Central memory CD8-positive, alpha-beta T cell (primary cell): ENCODE data around the gene MPP7.
"Not testable (repeated sequence)": the region's sequence is repeated elsewhere in the genome, so short reads cannot be mapped to it uniquely, and the experiment has no call there.

Source experiments
- ATAC-seq: fragments of 150-1000 bp; cut with Tn5 transposase; replicated peaks from 2 replicates; pipeline ENCODE4 v1.10.0; 2022; ENCODE audit warnings: mild to moderate bottlenecking, moderate FRiP score, moderate number of reproducible peaks; ENCODE audit not compliant: poor library complexity, severe bottlenecking; ENCODE audit errors: extremely low read depth
- DNase-seq, 2 donors: peaks; one replicate each; pipeline ENCODE4 v3.0.0; 2021; ENCODE audit warnings: low spot score in 2 of 2
- H3K27ac Mint-ChIP-seq: one replicate; pipeline ENCODE4 v1.8.0; 2022; ENCODE audit warnings: low read depth, mild to moderate bottlenecking, moderate library complexity, mixed read lengths
- H3K27me3 Mint-ChIP-seq: one replicate; pipeline ENCODE4 v1.8.0; 2022; ENCODE audit warnings: mixed read lengths
- H3K36me3 Mint-ChIP-seq: one replicate; pipeline ENCODE4 v1.8.0; 2022; ENCODE audit warnings: mild to moderate bottlenecking, moderate library complexity, mixed read lengths; ENCODE audit not compliant: insufficient read depth
- H3K4me1 Mint-ChIP-seq: one replicate; pipeline ENCODE4 v1.8.0; 2022; ENCODE audit warnings: mixed read lengths
- H3K4me3 Mint-ChIP-seq: one replicate; pipeline ENCODE4 v1.8.0; 2022; ENCODE audit warnings: mild to moderate bottlenecking, moderate library complexity, mixed read lengths
- H3K9me3 Mint-ChIP-seq: one replicate; pipeline ENCODE4 v1.8.0; 2022; ENCODE audit warnings: mixed read lengths

Gene MPP7

DNA sequence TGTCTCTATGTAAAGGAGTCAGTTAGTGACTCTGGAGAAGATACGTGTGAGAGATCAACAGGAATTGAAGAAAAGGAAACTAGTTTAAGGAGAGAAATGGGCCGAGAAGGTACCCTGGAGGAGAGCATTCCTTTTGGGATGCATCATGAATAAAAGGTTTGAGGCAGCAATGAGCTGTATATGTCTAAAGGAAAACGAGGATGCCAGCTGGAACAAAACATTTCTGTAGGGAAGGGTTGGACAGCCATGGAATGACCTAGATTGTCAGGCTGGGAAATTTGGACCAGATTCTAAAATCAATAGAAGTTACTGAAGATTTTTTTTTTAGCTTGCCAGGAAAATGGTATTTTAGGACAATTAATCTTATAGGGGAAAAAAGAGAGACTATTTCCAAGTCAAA, 17.2 kb upstream of the MPP7 start:
- Mint-ChIP-seq H3K27ac (no peak overlapping the region), H3K4me3 (no peak overlapping the region), H3K27me3 (no peaks in the 10 kb centered on the region), H3K4me1 (peaks cover 22% of the 10 kb centered on the region), H3K9me3 (no peaks in the 10 kb centered on the region), H3K36me3 (peaks cover 15% of the 10 kb centered on the region)
- ATAC-seq (no peak), DNase-seq (no peak)

DNA sequence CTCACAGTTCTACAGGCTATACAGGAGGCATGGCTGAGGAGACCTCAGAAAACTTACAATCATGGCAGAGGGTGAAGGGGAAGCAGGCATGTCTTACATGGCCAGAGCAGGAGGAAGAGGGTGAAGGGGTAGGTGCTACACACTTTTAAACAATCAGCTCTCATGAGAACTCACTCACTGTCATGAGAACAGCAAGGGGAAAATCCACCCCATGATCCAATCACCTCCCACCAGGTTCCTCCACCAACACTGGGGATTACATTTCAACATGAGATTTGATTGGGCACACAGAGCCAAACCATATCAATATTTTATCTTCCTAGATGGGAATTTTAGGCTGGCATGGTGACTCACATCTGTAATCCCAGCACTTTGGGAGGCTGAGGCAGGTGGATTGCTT, 16.2 kb upstream of the MPP7 start:
- ATAC-seq, H3K27me3 Mint-ChIP-seq, H3K4me3 Mint-ChIP-seq, H3K9me3 Mint-ChIP-seq, DNase-seq: not testable (repeated sequence)
- H3K36me3 Mint-ChIP-seq, result peaks cover 15% of the 10 kb centered on the region
- H3K4me1 Mint-ChIP-seq, result peaks cover 15% of the 10 kb centered on the region
- H3K27ac Mint-ChIP-seq, result peak overlapping the region; percentile 64

DNA sequence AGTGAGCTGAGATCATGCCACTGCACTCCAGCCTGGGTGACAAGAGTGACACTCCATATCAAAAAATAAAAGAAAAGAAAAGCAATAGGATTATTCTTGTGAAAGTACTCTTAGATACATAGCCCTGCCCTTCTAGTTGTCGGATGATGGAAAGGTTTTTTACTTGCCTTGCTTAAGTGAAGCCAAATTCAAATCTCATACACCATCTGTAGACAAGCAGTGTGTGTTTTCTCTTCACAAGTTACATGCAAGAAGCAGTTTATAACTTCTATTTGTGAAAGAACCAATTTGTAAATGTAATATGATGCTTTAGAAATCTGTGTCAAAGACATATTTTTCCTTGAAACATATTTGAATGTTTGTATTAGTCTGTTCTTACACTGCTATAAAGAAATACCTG, 15.8 kb upstream of the MPP7 start:
- Mint-ChIP-seq H3K4me3 (no peak overlapping the region), H3K9me3 (no peaks in the 10 kb centered on the region), H3K27ac (peak overlapping the region; percentile 64), H3K36me3 (peaks cover 15% of the 10 kb centered on the region), H3K4me1 (peaks cover 15% of the 10 kb centered on the region), H3K27me3 (no peaks in the 10 kb centered on the region)
- no peak for ATAC-seq
- DNase-seq, result no peak

DNA sequence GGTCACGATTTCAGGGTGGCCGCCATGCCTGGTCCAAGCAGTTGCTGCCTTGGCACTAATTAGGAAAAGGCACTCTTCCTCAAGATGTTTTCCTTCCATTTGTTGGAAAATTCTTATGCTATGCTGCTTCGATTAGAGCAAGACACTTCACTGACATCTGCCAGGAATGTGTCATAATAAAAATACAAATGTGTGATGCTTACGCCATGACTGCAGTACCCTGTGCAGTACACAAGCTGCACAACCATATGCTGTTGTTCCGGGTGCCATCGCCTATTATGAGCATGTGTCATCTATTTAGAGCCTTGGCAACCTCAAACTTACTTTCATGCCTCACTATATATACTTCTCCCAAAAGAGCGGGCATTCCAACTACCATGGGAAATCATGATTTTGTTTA, 14.9 kb upstream of the MPP7 start:
- no peak overlapping the region for H3K27ac Mint-ChIP-seq
- no peak overlapping the region for H3K4me3 Mint-ChIP-seq
- DNase-seq, result no peak
- ATAC-seq, result no peak
- H3K9me3 Mint-ChIP-seq, result no peaks in the 10 kb centered on the region
- peaks cover 15% of the 10 kb centered on the region for H3K36me3 Mint-ChIP-seq
- peaks cover 14% of the 10 kb centered on the region for H3K4me1 Mint-ChIP-seq
- H3K27me3 Mint-ChIP-seq, result no peaks in the 10 kb centered on the region

DNA sequence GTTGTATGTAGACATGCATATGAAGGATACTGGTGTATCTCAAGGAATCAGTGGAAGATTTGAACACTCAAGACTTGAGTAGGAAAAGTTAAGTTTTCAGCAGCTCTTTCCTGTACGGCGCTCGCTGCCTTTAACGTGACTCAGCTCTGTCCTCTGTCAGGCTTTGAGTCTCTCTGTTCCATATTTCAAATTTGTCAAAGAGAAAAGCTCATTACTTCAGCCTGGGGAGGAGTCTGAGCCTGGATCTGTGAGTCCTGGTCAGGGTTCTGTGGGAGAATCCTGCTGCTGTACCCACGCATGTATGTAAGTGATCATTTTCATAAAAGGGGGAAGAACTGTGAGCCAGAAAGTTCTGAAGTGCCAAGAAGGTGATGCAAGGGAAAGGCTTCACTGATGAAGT, 13.8 kb upstream of the MPP7 start:
- H3K27me3 Mint-ChIP-seq, result no peaks in the 10 kb centered on the region
- ATAC-seq (no peak), DNase-seq (no peak)
- H3K4me3 Mint-ChIP-seq, result no peak overlapping the region
- H3K36me3 Mint-ChIP-seq, result peaks cover 15% of the 10 kb centered on the region
- H3K9me3 Mint-ChIP-seq, result no peaks in the 10 kb centered on the region
- no peak overlapping the region for H3K27ac Mint-ChIP-seq
- H3K4me1 Mint-ChIP-seq, result peaks cover 17% of the 10 kb centered on the region

DNA sequence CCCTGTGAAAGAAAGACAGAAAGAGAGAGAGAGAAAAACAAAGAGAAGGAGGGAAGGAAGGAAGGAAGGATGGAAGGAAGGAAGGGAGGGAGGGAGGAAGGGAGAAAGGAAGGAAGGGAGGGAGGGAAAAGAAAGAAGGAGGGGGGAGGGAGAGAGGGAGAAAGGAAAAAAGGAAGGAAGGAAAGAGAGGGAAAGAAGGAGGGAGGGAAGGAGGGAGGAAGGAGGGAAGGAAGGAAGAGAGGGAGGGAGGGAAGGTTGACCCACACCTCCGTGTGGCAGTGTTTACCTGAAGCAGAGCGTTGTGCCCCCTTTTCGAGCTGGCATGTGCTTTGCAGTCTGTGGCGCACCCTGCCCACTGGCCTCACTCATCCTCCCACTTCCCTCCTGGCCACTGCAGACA, 12.3 kb upstream of the MPP7 start:
- Mint-ChIP-seq H3K4me3 (no peak overlapping the region), H3K27me3 (no peaks in the 10 kb centered on the region), H3K9me3 (no peaks in the 10 kb centered on the region), H3K4me1 (peaks cover 21% of the 10 kb centered on the region), H3K27ac (peak overlapping the region; percentile 52), H3K36me3 (peaks cover 10% of the 10 kb centered on the region)
- ATAC-seq (no peak), DNase-seq (no peak)

DNA sequence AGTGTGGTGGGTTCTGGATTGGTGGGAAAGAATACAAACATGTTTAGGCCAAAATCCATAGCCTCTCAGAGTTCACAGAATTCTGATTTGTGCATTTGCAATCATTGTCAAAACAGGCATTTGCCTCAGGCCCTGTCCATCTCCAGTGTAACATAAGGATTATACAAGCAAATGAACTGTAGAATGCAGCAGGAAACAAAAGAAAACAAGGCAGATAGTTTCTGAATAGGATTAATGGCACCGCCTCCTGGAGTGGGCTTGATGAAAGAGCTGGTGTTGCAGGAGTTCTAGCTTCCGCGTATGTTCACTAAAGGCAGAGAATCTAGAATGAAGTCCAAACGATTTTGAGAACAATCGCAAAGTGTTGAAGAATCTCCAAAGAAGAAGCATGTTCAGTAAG, 11.3 kb upstream of the MPP7 start:
- H3K4me1 Mint-ChIP-seq, result peaks cover 22% of the 10 kb centered on the region
- H3K9me3 Mint-ChIP-seq, result no peaks in the 10 kb centered on the region
- no peak overlapping the region for H3K4me3 Mint-ChIP-seq
- ATAC-seq, result no peak
- H3K36me3 Mint-ChIP-seq, result peaks cover 10% of the 10 kb centered on the region
- no peak for DNase-seq
- no peak overlapping the region for H3K27ac Mint-ChIP-seq
- no peaks in the 10 kb centered on the region for H3K27me3 Mint-ChIP-seq

DNA sequence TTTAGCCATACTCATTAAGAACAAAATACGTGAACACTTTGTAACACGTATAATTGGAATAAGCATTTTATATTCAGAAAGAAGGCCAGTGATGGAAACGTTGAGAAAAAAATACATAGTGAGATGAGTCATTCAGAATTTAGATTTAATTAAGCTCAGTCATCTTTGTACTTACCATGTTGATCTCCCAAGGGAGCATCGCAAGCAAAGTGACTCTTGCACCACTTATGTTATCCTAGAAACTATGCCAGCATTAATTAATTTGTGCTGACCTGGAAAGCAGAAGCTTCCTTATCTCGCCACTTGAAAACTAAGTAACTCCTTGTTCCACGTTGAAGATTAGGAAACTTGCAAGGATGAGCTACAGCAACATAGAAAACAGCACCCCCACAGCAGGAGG, 9.7 kb upstream of the MPP7 start:
- H3K9me3 Mint-ChIP-seq, result no peaks in the 10 kb centered on the region
- DNase-seq, result no peak
- H3K27me3 Mint-ChIP-seq, result no peaks in the 10 kb centered on the region
- no peak overlapping the region for H3K4me3 Mint-ChIP-seq
- no peak for ATAC-seq
- H3K4me1 Mint-ChIP-seq, result peaks cover 23% of the 10 kb centered on the region
- H3K36me3 Mint-ChIP-seq, result peaks cover 9% of the 10 kb centered on the region
- no peak overlapping the region for H3K27ac Mint-ChIP-seq

DNA sequence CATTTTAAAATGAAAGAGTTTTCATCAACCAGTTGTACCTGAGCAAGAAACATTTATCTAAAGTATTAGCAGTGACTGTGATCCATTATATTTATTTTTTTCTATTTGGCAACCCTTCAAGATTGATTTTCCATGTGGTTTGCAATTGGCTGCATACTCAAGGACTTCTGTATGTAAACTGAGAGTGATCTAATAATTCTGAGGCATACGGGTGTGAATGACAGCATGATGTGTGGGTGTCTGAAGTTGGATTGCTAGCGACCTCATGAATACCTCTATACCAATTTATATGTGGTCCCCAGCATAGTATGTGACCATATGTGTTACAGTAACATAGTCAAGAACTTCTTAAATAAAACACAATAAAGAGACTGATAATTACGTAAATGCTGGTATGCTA, 8.2 kb upstream of the MPP7 start:
- Mint-ChIP-seq H3K4me3 (no peak overlapping the region), H3K27me3 (no peaks in the 10 kb centered on the region), H3K9me3 (no peaks in the 10 kb centered on the region), H3K4me1 (peaks cover 23% of the 10 kb centered on the region), H3K27ac (no peak overlapping the region), H3K36me3 (peaks cover 9% of the 10 kb centered on the region)
- ATAC-seq (no peak), DNase-seq (no peak)

DNA sequence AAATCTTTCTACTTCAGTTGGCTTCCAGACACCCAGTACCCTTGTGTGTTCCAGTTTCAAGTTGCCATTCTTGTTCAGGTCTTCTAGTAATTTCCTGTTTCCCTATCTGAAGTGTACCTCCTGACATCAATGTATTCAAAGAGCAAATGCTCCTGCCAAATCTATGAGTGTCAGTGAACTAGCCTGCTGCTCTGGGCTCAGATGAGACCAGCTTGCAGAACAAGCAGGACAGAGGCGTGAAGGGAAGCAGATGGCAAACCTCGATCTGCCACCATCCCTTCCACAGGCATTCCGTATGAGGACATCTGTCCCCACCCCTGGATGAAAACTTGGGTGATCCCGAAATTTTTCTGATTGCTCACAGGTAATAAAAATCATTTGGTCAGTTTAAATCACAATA, 4.4 kb upstream of the MPP7 start:
- DNase-seq, result no peak
- no peaks in the 10 kb centered on the region for H3K27me3 Mint-ChIP-seq
- peaks cover 30% of the 10 kb centered on the region for H3K4me1 Mint-ChIP-seq
- H3K9me3 Mint-ChIP-seq, result no peaks in the 10 kb centered on the region
- H3K4me3 Mint-ChIP-seq, result no peak overlapping the region
- peaks cover 7% of the 10 kb centered on the region for H3K36me3 Mint-ChIP-seq
- no peak overlapping the region for H3K27ac Mint-ChIP-seq
- no peak for ATAC-seq

DNA sequence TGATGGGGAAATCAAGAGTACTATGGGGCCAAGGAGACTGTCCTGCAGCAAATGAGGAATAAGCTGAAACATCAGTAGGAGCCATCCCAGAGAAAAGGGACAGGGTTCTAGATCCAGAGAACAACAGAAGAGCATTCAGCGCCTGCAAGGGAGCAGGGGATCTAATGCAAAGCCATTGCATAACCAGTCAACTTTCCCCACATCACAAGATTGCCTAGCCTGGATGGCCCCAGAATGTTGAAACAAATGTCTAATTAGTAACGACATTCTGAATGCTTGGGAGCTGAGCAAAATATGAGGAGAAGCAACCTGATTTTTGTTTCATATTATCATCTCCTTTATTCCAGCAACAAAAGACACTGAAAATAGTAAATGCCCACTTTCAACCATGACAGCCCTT, 2.7 kb upstream of the MPP7 start:
- DNase-seq, result no peak
- no peak overlapping the region for H3K4me3 Mint-ChIP-seq
- no peak overlapping the region for H3K27ac Mint-ChIP-seq
- ATAC-seq, result no peak
- H3K4me1 Mint-ChIP-seq, result peaks cover 31% of the 10 kb centered on the region
- H3K36me3 Mint-ChIP-seq, result peaks cover 8% of the 10 kb centered on the region
- no peaks in the 10 kb centered on the region for H3K27me3 Mint-ChIP-seq
- H3K9me3 Mint-ChIP-seq, result no peaks in the 10 kb centered on the region

DNA sequence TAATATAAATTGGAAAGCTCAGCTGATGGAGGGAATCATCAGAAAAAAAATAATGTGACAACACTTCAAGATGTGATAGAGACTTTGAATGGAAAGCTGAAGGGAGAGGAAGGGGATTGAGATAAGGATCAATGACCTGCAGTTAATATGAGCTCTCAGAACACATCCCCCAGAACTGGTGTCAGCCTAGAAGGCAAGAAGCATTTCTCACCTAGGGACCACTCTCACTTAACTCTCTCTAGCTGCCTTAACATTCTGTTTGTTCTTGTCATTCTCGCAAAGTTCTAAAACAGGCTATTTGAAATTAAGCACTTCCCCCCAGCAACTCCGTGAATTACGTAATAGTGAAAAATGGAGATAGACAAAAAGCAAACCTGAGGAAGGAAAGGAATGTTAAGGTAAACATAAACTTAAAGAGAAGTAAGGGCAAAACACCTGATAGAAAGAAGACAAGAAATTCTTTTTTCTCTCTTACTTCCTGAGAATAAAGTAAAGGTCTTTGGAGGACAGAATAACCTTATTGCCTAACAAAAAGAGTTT, 1.2 kb upstream of the MPP7 start:
- ATAC-seq (no peak), DNase-seq (no peak)
- H3K27ac Mint-ChIP-seq, result peak overlapping the region; percentile 84
- H3K4me3 Mint-ChIP-seq, result peak overlapping the region; percentile 87
- peaks cover 8% of the 10 kb centered on the region for H3K36me3 Mint-ChIP-seq
- peaks cover 37% of the 10 kb centered on the region for H3K4me1 Mint-ChIP-seq
- H3K9me3 Mint-ChIP-seq, result no peaks in the 10 kb centered on the region
- H3K27me3 Mint-ChIP-seq, result no peaks in the 10 kb centered on the region

DNA sequence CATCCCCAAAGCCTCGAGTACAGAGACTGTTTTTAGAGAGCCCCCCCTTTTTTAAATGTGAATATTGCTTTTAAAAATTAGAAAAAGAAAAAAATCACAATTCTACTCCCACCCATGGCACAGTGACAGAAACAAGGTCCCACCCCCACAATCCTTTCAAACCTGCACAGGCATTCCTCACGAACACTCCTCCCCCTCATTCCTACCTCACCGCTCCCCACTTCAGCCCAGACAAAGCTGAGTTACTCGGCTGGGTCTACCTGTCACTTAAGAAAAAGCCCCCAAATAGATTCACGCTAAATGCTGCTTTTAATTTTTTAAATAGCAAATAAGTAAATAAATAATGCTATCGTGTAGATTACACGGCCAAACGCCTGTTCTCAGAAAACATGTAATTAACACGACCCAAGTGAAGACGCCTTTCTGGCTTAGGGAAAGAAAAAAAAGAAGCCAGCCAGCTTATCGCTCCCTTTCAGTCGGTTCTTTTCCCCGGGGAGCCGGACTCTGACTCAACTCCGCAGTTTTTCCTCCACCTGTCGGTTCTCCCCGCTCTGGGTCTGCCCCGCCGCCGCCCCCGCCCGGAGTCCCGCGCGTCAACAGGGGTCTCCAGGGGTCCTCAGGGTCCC, 739 bp downstream of the MPP7 start:
- peaks cover 45% of the 10 kb centered on the region for H3K4me1 Mint-ChIP-seq

More for the DNA sequence above, 739 bp downstream of the MPP7 start:
- H3K27ac Mint-ChIP-seq, result peak overlapping the region; percentile 83
- ATAC-seq (peak; percentile 1), DNase-seq (no peak)
- no peaks in the 10 kb centered on the region for H3K9me3 Mint-ChIP-seq
- H3K4me3 Mint-ChIP-seq, result peak overlapping the region; percentile 87
- no peaks in the 10 kb centered on the region for H3K27me3 Mint-ChIP-seq
- peaks cover 7% of the 10 kb centered on the region for H3K36me3 Mint-ChIP-seq
